T-helper 9 cell (primary cell): ENCODE results near the gene SMIM31.

Source experiments
- DNase-seq: peaks from one replicate; pipeline ENCODE4 v3.0.0-alpha.2; 2020

Gene SMIM31

DNA sequence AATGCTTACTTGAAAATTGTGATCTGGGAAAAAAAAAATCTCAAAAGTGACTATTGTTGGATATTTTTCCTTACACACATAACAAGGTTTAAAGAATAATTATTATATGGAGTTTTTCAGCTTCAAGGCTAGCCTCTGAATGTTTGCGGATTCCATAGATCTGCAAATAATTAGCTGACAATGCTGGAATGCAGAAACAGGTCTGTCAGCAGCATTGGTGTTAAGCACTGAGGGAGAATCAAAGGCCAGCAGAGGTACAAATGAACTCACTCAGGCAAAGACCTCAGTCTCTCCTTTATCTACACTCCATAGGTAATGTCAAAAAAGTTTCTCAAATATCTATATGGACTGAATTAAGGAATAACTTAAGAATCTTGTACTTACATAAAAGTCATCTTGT, 35.1 kb downstream of the SMIM31 start:
- no peak for DNase-seq

DNA sequence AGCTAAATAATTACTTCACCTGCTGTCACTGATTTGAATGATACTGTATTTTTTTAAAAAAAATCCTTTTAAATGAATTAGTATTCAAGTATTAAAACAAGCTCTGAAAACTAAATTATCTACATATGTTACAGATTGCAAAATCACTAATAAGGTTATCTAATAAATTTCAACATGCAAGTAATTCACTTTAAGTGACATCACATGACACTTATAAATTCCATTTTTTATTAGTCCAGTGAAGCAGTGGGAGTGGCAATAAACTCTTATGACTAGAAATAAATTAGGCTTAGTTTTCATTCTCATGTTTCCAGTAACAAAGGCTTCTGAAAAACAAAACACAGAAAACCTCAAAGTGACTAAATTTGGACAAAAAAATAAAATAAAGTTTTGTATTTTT, 36.3 kb downstream of the SMIM31 start:
- no peak for DNase-seq

DNA sequence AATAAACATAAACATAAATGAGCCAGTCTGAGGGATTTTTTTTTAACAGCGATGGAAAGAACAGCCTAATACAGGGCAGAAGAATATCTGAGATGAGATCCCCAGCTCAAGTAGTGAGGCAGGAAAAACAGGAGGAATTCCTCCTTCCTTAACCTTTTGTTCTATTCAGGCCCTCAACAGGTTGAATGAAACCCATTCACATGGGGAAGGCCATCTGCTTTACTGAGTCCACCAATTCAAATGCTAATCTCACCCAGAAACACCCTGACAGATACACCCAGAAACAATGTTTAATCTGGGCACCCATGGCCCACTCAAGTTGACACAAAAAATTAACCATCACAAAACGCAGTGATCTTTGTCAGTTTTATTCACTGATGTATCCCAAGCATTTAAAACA, 45.5 kb downstream of the SMIM31 start:
- DNase-seq, result no peak

DNA sequence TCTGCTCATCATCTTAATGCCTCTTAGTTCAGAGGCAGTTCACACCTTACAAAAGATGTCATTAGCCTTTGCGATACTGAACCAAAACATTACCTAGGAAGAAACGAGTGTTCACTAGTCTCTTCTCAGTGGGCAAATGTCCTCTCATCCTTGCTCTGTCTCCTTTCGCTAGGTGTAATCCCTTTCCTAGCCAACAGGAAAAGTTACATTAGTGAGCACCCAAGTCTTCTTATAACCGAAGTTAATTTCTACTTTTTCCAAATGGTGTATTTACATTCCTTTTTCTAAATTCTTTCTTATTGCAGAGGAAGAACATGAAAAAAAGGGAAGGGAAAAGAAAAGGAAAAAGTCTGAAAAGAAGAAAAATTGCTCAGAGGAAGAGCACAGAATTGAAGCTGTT, 46.9 kb downstream of the SMIM31 start:
- DNase-seq, result no peak

DNA sequence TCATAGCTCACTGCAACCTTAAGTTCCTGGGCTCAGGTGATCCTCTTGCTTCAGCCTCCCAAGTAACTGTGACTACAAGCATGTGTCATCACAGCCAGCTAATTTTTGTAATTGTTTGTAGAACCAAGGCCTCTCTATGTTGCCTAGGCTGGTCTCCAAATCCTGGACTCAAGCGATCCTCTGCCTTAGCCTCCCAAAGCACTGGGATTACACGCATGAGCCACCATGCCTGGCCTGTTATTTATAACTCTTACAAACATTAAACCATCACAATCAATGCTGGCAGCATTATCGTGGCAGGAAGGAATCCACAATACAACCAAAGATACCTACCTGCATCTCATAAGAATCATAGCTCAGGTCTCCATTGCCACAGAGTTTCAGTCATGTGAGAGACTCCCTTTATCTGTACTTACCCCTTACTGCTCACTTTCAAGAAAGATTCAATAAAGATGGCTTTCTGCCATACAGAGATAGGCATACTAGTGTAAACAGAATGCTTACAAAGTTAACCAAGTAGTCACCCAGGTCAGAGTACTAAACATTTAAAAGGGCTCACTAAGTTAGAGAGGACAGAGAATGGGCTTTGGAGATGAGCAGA, 48.5 kb downstream of the SMIM31 start:
- no peak for DNase-seq

DNA sequence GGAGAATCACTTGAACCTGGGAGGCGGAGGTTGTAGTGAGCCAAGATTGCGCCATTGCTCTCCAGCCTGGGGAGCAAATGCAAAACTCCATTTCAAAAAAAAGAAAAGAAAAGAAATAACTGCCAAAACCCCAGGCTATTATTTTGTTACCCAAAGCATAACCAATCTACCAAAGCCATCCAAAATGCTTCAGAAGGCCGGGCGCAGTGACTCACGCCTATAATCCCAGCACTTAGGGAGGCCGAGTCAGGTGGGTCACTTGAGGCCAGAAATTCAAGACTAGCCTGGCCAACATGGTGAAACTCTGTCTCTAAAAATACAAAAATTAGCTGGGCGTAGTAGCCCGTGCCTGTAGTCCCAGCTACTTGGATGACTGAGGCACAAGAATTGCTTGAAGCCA, 49.8 kb downstream of the SMIM31 start:
- no peak for DNase-seq

DNA sequence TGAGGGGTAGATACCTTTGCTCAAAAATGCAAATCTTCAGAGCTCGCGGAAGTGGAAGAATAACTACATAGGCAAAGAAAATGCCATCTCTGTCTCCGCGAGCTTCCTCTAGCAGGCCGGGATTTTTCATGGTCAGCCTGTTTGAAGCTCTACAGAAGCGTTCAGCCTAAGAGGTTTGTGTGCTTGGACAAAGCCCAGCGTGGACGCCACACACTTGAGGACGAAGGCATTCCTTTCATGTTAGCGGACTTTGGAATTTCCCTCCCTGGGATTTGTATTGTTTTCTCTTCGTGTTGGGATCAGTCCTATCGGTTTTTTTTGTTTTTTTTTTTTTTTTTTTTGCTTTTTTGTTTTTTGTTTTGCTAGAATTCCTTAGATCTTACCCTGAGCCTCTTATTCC, 53.7 kb downstream of the SMIM31 start:
- no peak for DNase-seq

DNA sequence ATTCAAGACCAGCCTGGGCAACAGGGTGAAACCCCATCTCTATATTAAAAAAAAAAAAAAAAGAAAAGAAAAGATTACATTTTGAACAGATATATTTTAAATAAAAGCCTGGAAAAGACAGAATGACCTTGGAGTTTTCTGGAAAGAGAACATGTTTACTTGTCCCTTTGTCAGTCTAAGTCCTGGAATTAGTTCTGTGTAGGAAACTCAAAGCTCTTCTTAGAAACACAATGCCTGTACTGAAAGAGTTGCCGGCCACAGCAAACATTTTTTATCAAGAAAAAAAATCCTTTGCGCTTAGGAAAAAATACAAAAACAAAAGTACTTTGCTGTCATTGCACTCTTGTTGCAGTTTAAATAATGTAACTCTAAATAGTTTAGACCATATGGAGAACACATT, 59.6 kb downstream of the SMIM31 start:
- no peak for DNase-seq

DNA sequence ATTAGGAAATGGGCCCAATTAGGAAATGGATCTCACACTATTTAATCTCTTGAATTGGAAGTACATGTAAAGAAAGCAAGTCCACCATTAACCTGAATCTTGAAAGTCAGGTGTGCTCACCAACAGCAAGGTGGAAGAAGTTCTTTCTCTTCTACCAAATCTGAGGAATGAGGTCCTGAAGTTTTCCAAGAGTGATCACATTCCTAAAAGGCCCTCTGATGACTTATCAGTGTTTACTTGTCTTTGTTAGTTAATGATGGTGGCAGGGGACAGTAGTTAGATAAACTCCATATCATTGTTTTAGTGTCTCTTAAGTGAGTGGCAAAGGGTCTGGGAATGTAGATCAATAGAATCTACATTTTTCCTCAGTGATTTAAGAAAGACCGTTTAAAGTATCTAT, 61.8 kb downstream of the SMIM31 start:
- DNase-seq, result no peak

DNA sequence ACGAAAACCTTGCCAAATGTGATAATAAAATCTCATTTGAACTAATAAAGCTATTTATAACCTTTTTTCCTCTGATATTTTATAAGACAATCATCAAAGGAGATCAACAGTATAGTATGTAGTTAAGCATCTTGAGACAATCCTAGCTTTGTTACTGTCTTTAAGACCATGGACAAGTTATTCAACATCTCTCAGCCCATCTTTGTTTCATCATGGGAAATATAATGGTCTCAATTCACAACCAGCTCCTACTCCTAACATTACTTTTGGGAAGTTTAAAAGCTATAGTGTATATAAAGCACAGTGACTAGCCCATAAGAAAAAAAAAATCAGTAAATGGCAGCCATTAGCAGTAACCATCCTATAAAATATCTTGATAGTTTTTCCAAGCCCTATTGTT, 65.4 kb downstream of the SMIM31 start:
- no peak for DNase-seq

DNA sequence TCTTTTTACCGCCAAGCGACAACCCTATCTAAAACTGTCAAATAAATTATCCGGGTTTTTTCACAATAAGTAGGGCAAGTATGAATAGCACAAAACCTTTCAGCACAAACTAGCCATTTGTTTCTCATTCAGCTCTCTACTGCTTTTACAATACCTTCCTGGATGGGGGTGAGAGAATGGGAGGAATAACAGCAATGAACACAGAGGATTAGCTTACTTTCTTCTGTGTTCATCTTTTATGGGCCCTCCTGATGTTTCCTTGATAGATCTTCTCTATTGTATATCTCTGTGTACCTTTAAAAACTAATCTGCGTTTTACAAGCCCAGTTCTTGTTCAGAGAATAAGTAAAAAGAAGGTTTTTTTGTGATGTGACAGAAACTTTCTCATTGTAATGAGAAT, 67.8 kb downstream of the SMIM31 start:
- DNase-seq, result no peak

DNA sequence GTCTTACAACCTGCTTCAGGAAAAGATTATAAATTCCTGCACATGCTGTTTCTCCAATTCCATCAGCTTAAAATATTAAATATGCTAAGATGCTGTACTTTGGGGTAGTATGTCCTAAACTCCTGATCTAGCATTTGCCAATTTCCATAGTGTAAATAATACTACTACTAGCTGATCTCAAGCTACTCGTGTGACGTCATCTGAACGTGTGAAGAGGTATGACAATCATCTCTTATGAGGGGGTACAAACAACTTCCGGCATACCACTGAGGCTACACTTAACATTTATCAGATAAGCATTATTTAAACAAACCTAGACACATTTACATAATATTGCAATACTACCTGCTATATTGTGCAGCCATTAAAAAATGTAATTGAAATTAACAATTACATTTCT, 70.7 kb downstream of the SMIM31 start:
- no peak for DNase-seq

DNA sequence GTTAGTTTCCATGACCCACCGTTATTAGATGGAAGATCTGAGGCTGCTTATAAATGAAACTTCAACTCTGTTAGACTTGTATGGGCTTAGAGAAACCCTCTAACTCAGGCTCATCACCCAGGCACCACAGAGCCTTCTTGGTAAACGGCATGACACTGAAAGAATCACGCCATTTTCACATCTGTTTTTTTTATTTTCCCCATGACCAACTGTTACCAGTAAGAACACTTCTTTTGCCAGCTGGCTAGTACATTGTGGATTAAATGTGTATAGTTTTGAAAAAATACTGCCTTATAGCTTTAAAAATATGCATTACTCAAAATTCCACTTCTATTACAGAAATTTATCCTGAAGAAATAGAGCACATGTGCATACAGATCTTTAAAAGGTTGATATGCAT, 75.0 kb downstream of the SMIM31 start:
- DNase-seq, result no peak

DNA sequence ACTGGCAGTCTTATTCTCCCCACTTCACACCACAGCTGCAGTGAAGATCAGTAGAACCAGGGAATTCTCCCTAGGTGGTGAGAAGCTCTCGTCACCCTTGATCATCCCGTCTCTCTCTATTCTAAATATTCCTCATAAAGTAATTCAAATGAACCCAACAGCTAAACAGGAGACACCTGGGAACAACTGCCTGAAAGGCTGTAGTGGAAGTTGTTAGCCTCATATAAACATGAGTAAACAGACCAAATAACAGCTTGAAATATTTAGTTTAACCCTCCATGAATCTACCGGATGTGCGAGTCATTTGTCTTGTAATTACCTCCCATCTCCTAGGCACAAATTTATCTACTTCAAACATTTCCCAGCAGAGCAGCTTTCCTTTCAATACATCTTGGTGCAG, 92.6 kb downstream of the SMIM31 start:
- DNase-seq, result no peak

DNA sequence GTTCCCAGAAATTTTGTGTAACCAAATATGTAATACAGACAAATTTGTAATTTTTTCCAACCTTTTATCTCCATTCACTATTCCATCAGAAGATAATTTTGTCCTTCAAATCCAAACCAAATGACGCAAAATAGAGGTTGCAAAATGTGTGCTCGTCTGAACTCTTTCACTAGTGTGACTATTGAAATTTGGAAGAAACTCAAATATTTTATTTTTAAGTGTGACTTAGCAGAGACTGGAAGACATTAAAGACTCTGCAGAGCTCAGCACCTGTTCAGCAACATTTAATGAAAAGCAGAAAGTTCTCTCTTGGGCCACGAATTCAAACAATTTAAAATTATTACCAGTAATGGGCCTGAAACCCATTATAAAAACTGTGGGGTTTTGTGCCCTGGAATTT, 93.1 kb downstream of the SMIM31 start:
- no peak for DNase-seq

DNA sequence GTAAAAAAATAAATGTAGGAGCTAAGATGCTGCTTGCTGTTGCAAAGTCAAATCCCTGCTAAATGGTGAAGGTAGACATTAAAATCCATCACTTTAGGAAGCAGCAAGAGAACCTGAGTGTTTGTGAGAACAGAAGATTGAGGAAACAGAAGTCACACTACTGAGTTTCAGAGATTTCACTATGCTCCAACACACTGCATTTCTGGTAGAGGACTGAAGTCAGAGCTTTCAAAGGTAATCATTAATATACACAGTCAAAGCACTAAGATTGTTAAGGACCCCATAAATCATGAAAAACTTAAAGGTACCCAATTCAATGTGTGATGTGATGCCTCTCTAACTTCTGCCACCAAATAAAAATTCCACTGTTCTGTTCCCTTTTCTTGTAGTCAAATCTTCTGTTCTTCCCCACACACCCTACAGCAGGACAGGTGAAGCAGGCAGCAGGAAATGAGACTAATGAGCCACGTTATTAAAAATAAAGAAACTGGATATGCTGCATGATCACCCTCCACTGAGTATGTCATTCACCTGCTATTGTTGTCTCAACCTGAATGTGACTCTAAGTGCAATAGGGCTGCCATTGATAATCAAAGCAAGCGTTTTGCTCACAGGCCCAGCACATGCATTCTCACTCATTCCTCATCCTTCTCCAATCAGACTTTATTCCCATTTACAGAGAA, 94.2 kb downstream of the SMIM31 start:
- no peak for DNase-seq
